ENCODE results near the gene ARHGAP44.

DNA sequence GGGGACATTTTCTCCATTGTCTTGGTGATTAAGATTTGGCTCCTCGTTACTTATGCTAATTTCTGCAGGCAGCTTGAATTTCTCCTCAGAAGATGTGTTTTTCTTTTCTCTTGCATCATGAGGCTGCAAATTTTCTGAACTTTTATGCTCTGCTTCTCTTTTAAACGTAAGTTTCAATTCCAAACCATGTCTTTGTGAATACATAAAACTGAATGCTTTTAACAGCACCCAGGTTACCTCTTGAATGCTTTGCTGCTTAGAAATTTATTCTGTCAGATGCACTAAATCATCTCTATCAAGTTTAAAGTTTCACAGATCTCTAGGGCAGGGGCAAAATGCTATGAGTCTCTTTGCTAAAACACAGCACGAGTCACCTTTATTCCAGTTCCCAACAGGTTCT, 19.4 kb downstream of the ARHGAP44 start:
- no peak for TF ChIP-seq ZNF184 (tag by site-specific recombination; IDR thresholded peaks at IDR 0.05)
- TF ChIP-seq ZNF548 (tag by site-specific recombination; IDR thresholded peaks at IDR 0.05) = no peak
- TF ChIP-seq, protein P1, sequence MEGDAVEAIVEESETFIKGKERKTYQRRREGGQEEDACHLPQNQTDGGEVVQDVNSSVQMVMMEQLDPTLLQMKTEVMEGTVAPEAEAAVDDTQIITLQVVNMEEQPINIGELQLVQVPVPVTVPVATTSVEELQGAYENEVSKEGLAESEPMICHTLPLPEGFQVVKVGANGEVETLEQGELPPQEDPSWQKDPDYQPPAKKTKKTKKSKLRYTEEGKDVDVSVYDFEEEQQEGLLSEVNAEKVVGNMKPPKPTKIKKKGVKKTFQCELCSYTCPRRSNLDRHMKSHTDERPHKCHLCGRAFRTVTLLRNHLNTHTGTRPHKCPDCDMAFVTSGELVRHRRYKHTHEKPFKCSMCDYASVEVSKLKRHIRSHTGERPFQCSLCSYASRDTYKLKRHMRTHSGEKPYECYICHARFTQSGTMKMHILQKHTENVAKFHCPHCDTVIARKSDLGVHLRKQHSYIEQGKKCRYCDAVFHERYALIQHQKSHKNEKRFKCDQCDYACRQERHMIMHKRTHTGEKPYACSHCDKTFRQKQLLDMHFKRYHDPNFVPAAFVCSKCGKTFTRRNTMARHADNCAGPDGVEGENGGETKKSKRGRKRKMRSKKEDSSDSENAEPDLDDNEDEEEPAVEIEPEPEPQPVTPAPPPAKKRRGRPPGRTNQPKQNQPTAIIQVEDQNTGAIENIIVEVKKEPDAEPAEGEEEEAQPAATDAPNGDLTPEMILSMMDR (tag by site-specific recombination; IDR thresholded peaks at IDR 0.05) = no peak
- TF ChIP-seq, protein P2, sequence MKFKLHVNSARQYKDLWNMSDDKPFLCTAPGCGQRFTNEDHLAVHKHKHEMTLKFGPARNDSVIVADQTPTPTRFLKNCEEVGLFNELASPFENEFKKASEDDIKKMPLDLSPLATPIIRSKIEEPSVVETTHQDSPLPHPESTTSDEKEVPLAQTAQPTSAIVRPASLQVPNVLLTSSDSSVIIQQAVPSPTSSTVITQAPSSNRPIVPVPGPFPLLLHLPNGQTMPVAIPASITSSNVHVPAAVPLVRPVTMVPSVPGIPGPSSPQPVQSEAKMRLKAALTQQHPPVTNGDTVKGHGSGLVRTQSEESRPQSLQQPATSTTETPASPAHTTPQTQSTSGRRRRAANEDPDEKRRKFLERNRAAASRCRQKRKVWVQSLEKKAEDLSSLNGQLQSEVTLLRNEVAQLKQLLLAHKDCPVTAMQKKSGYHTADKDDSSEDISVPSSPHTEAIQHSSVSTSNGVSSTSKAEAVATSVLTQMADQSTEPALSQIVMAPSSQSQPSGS (tag by site-specific recombination; IDR thresholded peaks at IDR 0.05; ENCODE audit: low read depth) = no peak
- TF ChIP-seq ZNF510 (tag by site-specific recombination; IDR thresholded peaks at IDR 0.05; ENCODE audit: insufficient replicate concordance) = no peak
- TF ChIP-seq TCF7L2 (IDR thresholded peaks at IDR 0.05; ENCODE audit: borderline replicate concordance, low read depth, low read length) = no peak
- TF ChIP-seq ZBTB44 (tag by site-specific recombination; IDR thresholded peaks at IDR 0.05) = no peak
- TF ChIP-seq ZXDB (tag by site-specific recombination; IDR thresholded peaks at IDR 0.05) = no peak
- no peak for TF ChIP-seq SETDB1 (IDR thresholded peaks at IDR 0.05; ENCODE audit: insufficient read length, low read length)

Data from HEK293 (cell line).